ENCODE measurements around the gene SELENOO.

The SELENOO gene

DNA sequence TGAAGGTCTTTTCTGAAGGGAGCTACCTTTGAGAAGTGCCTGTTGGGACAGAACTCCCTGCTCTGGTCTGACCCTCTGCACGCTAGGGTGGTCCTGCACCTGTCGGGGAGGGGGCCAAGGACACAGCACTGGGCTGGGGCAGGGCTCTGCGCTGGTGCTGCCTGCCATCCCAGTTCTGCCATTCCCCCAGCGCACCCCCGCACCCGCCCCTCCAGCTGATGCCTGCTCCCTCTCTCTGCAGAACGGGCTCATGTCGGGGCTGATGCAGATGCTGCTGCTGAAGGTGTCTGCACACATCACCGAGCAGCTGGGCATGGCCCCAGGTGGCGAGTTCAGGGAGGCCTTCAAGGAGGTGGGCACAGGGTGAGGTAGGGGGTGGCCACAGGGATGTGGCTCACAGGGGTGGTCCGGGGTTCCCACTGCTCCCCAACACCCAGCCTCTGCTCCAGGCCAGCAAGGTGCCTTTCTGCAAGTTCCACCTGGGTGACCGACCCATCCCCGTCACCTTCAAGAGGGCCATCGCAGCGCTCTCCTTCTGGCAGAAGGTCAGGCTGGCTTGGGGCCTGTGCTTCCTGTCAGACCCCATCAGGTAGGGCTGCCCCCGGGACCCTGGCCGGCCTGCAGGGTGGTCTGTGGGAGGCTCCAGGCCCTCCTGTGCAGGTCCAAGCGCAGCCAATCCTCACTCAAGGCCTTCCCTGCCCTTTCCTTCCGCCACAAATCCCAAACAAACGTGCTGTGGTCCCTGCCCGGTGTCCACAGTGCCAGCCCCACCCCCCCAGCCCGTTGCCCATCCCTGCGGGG lies 3.6 kb upstream of the SELENOO start:
- Histone ChIP-seq H3K36me3 (ENCODE audit: control insufficient read depth, insufficient read depth, low read length) (peaks cover 33% of the 10 kb centered on the region), H3K9me3 (ENCODE audit: control insufficient read depth, low read length) (no peaks in the 10 kb centered on the region), H3K4me3 (ENCODE audit: extremely low read depth, insufficient read depth, low read length, poor library complexity, severe bottlenecking) (no peak overlapping the region), H3K27ac (ENCODE audit: low read depth, low read length, severe bottlenecking) (no peak overlapping the region), H3K4me1 (ENCODE audit: control insufficient read depth, insufficient read depth, low read length, poor library complexity, severe bottlenecking) (peaks cover 5% of the 10 kb centered on the region)
- 94 to 96% methylated on average over 17 to 19 of the region's 23 CpGs for WGBS, 2 experiments (ENCODE audit: insufficient coverage in 2 of 2)

DNA sequence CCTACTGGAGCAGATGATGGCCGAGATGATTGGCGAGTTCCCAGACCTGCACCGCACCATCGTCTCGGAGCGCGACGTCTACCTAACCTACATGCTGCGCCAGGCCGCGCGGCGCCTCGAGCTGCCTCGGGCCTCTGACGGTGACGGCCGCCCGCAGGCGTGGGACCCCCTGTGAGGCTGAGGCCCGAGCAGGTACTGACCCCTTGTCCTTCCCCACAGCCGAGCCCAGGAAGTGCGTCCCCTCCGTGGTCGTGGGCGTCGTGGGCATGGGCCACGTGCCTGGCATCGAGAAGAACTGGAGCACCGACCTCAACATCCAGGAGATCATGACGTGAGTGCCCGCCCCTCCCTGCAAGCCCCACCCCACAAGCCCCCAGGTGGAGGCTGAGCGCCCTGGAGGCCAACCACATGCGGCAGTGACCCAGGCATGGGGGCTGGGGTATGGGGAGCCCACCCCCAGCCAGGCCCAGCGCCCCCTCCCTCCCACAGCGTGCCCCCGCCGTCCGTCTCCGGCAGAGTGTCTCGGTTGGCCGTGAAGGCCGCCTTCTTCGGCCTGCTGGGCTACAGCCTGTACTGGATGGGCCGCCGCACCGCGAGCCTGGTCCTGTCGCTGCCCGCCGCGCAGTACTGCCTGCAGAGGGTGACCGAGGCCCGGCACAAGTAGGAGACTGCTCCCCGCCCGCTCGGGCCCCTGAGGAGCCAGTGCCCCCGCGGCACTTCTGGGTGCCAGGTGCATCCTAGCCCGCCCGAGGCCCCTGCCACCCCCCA lies 2.8 kb upstream of the SELENOO start:
- no peak overlapping the region for H3K4me3 ChIP-seq (ENCODE audit: extremely low read depth, insufficient read depth, low read length, poor library complexity, severe bottlenecking)
- 96 to 97% methylated on average over 52 to 53 of the region's 61 CpGs for WGBS, 2 experiments (ENCODE audit: insufficient coverage in 2 of 2)
- peaks cover 5% of the 10 kb centered on the region for H3K4me1 ChIP-seq (ENCODE audit: control insufficient read depth, insufficient read depth, low read length, poor library complexity, severe bottlenecking)

DNA sequence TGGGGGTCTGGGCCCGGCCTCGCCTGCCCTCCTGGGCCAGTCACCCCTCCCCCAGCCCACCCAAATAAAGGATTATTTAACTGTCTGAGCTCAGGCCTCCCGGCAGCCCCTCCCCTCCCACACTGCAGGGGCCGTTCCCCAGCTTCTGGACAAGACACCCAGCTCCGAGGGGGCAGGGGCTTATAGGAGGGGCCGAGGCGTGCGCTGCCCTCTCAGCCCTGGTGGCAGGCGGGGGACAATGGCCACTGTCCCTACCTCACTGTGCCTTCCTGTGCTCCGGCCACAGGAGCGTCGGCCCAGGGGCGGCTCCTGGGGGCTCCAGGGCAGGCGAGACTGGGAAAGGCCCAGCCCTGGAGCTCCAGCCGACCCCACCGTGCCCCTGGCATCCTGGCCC lies 2.2 kb upstream of the SELENOO start:
- Histone ChIP-seq H3K36me3 (ENCODE audit: control insufficient read depth, insufficient read depth, low read length) (peaks cover 43% of the 10 kb centered on the region), H3K9me3 (ENCODE audit: control insufficient read depth, low read length) (peaks cover 10% of the 10 kb centered on the region), H3K27ac (ENCODE audit: low read depth, low read length, severe bottlenecking) (no peak overlapping the region), H3K4me3 (ENCODE audit: extremely low read depth, insufficient read depth, low read length, poor library complexity, severe bottlenecking) (no peak overlapping the region), H3K4me1 (ENCODE audit: control insufficient read depth, insufficient read depth, low read length, poor library complexity, severe bottlenecking) (peaks cover 5% of the 10 kb centered on the region)
- WGBS, 2 experiments (ENCODE audit: insufficient coverage in 2 of 2): 91 to 92% methylated on average over 14 of the region's 16 CpGs

More for the DNA sequence above, 2.8 kb upstream of the SELENOO start:
- Histone ChIP-seq H3K9me3 (ENCODE audit: control insufficient read depth, low read length) (peaks cover 6% of the 10 kb centered on the region), H3K36me3 (ENCODE audit: control insufficient read depth, insufficient read depth, low read length) (peaks cover 41% of the 10 kb centered on the region), H3K27ac (ENCODE audit: low read depth, low read length, severe bottlenecking) (no peak overlapping the region)

DNA sequence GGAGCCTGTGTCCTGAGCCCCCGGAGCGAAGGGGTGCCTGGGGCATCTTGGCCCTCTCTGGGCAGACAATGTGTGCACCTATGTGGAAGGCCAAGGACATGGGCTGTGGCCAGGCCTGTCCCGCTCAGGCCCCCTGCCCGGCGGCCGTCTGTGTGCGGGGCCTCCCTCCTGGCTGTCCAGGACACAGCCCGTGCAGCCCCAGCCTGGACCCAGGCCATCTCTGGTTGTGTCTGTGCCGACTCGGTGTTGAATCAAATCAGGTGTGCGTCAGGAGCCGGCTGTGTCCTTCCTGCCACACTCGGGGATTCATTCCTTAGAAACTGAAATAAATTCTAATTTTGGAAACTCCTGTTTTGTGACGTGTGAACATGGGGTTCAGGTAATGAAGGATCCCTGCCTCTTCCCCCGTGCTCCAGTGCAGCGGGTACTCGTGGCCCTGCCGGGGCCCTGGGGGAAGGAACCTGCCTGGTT lies 1.5 kb upstream of the SELENOO start:
- peaks cover 48% of the 10 kb centered on the region for H3K36me3 ChIP-seq (ENCODE audit: control insufficient read depth, insufficient read depth, low read length)
- peak overlapping the region; percentile 67 for H3K4me3 ChIP-seq (ENCODE audit: extremely low read depth, insufficient read depth, low read length, poor library complexity, severe bottlenecking)
- H3K4me1 ChIP-seq (ENCODE audit: control insufficient read depth, insufficient read depth, low read length, poor library complexity, severe bottlenecking): peaks cover 5% of the 10 kb centered on the region
- 91 to 92% methylated on average over 14 to 18 of the region's 18 CpGs for WGBS, 2 experiments (ENCODE audit: insufficient coverage in 2 of 2)
- peaks cover 10% of the 10 kb centered on the region for H3K9me3 ChIP-seq (ENCODE audit: control insufficient read depth, low read length)
- H3K27ac ChIP-seq (ENCODE audit: low read depth, low read length, severe bottlenecking): no peak overlapping the region

DNA sequence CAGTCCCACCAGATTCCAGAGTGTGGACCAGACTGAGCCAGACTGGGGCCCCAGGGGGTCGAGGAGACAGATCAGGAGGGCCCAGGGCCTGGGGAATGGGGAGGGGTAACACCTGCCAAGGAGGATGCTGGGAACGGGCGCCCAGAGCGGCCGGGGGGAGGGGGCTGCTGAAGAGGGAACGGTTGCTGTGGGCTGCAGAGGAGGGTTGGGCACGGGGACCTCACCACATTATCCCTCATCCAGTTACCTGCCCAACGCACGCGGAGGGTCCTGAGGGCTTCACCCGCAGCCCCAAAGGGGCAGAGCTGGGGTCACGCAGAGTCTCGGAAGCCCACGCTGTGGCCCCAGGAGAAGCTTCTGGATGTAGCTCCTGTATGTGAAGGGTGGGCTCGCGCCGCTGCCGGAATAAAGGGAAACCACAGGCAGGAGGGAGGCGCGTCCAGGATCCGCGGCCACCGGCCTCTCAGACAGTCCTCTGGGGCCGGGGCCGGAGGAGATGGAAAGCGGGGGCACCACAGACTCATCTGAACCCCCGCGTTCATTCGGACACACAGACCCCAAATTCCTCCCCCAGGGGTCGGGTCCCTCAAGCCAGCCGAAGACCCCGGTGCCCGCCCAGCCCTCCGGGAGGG lies 866 bp upstream of the SELENOO start:
- WGBS, 2 experiments (ENCODE audit: insufficient coverage in 2 of 2): 10 to 16% methylated on average over 17 to 25 of the region's 34 CpGs
- Histone ChIP-seq H3K9me3 (ENCODE audit: control insufficient read depth, low read length) (peaks cover 10% of the 10 kb centered on the region), H3K4me1 (ENCODE audit: control insufficient read depth, insufficient read depth, low read length, poor library complexity, severe bottlenecking) (peaks cover 5% of the 10 kb centered on the region), H3K4me3 (ENCODE audit: extremely low read depth, insufficient read depth, low read length, poor library complexity, severe bottlenecking) (peak overlapping the region; percentile 67), H3K27ac (ENCODE audit: low read depth, low read length, severe bottlenecking) (no peak overlapping the region), H3K36me3 (ENCODE audit: control insufficient read depth, insufficient read depth, low read length) (peaks cover 50% of the 10 kb centered on the region)

DNA sequence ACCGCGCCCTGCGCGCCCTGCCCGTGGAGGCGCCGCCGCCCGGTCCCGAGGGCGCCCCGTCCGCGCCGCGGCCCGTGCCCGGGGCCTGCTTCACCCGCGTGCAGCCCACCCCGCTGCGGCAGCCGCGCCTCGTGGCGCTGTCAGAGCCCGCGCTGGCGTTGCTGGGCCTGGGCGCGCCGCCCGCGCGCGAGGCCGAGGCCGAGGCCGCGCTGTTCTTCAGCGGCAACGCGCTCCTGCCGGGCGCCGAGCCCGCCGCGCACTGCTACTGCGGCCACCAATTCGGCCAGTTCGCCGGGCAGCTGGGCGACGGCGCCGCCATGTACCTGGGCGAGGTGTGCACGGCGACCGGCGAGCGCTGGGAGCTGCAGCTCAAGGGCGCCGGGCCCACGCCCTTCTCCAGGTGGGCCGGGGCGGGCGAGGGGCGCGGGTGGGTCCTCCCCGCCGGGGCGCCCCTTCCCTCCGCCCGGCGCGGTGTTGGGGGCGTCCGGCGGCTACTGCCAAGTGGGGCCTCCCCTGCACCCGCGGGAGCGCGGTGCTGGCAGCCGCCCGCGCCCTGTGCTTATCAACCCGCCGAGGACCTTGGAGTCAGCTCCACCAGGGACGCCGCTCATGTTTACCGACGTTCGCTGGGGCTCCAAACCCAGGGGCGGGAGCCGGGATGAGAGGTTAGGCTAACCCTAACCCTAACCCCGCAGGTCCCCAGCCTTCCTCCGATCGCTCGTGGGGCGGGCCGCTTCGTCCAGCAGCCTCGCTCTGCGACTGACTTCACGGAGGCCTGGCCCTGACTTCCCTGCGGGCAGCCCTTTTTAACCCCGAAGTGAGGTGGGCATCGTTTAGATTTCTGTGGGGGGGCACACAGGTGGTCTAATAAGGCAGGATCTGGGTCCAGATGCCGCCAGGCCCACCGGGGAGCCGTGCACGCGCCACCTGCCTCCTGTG lies 649 bp downstream of the SELENOO start:
- WGBS, 2 experiments (ENCODE audit: insufficient coverage in 2 of 2): 4% methylated on average over 96 to 102 of the region's 115 CpGs
- Histone ChIP-seq H3K36me3 (ENCODE audit: control insufficient read depth, insufficient read depth, low read length) (peaks cover 52% of the 10 kb centered on the region), H3K9me3 (ENCODE audit: control insufficient read depth, low read length) (peaks cover 10% of the 10 kb centered on the region), H3K4me3 (ENCODE audit: extremely low read depth, insufficient read depth, low read length, poor library complexity, severe bottlenecking) (peak overlapping the region; percentile 67), H3K4me1 (ENCODE audit: control insufficient read depth, insufficient read depth, low read length, poor library complexity, severe bottlenecking) (peaks cover 7% of the 10 kb centered on the region), H3K27ac (ENCODE audit: low read depth, low read length, severe bottlenecking) (no peak overlapping the region)

DNA sequence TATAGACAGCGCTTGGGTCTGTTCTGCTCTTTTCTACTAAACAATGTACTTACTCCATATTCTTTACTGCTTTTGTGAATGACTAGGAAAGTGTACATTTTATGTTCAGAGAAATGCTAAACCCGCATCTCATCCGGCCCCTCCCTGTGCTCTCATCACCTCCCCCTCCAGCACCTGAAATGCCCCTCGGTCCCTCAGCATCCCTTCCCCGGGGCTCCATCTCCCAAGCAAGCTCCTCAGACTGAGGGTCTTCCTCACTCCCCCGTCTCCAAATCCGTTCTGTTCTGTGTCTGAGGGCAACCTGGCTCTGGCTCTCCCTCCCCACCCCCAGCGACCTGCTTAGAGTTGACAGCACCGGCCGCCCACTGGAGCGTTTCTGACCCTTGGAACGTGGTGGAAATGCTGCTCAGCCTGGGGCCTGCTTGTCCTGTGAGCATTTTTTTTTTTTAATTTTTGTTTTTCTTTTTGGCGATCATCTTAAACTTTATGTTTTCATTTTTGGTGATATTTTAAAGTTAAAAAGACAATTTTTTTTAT lies 1.4 kb downstream of the SELENOO start:
- Histone ChIP-seq H3K27ac (ENCODE audit: low read depth, low read length, severe bottlenecking) (no peak overlapping the region), H3K4me1 (ENCODE audit: control insufficient read depth, insufficient read depth, low read length, poor library complexity, severe bottlenecking) (peaks cover 11% of the 10 kb centered on the region), H3K36me3 (ENCODE audit: control insufficient read depth, insufficient read depth, low read length) (peaks cover 59% of the 10 kb centered on the region), H3K9me3 (ENCODE audit: control insufficient read depth, low read length) (peaks cover 10% of the 10 kb centered on the region), H3K4me3 (ENCODE audit: extremely low read depth, insufficient read depth, low read length, poor library complexity, severe bottlenecking) (peak overlapping the region; percentile 67)
- 74 to 86% methylated on average over 6 to 12 of the region's 13 CpGs for WGBS, 2 experiments (ENCODE audit: insufficient coverage in 2 of 2)

DNA sequence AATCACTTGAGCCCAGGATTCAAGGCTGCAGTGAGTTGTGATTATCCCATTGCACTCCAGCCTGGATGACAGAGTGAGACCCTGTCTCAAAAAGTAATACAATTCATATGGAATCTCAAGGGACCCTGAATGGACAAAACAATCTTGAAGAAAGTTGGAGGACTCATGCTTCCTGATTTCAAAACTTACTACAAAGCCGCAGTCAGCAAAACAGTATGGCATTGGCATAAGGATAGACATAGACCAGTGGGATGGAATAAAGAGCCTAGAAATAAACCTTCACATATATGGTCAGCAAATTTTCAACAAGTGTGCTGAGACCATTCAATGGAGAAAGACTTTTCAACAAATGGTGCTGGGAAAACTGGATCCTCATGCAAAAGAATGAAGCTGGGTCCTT lies 2.5 kb downstream of the SELENOO start:
- Histone ChIP-seq H3K36me3 (ENCODE audit: control insufficient read depth, insufficient read depth, low read length) (peaks cover 60% of the 10 kb centered on the region), H3K4me1 (ENCODE audit: control insufficient read depth, insufficient read depth, low read length, poor library complexity, severe bottlenecking) (peaks cover 14% of the 10 kb centered on the region), H3K9me3 (ENCODE audit: control insufficient read depth, low read length) (peaks cover 10% of the 10 kb centered on the region), H3K27ac (ENCODE audit: low read depth, low read length, severe bottlenecking) (no peak overlapping the region), H3K4me3 (ENCODE audit: extremely low read depth, insufficient read depth, low read length, poor library complexity, severe bottlenecking) (no peak overlapping the region)
- 86% methylated on average over 1 of the region's 1 CpG; no CpG with 5 or more reads in 1 of the 2 experiments for WGBS, 2 experiments (ENCODE audit: insufficient coverage in 2 of 2)

DNA sequence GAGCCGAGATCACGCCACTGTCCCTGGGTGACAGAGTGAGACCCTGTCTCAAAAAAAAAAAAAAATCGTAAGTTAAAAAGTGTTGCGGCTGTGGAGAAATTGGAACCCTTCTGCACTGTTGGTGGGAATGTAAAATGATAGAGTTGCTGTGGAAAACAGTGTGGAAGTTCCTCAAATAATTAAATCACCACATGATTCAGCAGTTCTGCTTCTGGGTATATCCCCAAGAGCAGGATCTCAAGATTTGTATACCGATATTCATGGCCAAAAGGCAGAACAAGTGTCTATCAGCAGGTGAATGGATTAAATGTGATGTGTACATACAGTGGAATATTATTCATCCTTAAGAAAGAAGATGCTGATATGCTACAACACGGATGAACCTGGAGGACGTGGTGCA lies 3.8 kb downstream of the SELENOO start:
- Histone ChIP-seq H3K27ac (ENCODE audit: low read depth, low read length, severe bottlenecking) (no peak overlapping the region), H3K9me3 (ENCODE audit: control insufficient read depth, low read length) (peaks cover 10% of the 10 kb centered on the region), H3K4me1 (ENCODE audit: control insufficient read depth, insufficient read depth, low read length, poor library complexity, severe bottlenecking) (peaks cover 12% of the 10 kb centered on the region), H3K36me3 (ENCODE audit: control insufficient read depth, insufficient read depth, low read length) (peaks cover 64% of the 10 kb centered on the region), H3K4me3 (ENCODE audit: extremely low read depth, insufficient read depth, low read length, poor library complexity, severe bottlenecking) (no peak overlapping the region)
- WGBS, 2 experiments (ENCODE audit: insufficient coverage in 2 of 2): 85 to 93% methylated on average over 4 to 6 of the region's 7 CpGs
